ENCODE measurements around the gene TNKS2. TPM values are rescaled to one million over a fixed set of nuclear protein-coding genes. Genes with fewer than 3 reads are reported as not detected.
A peak's percentile ranks its signal among the peaks of the same experiment; 100 is the strongest.

TNKS2 gene
- total and polyA plus RNA-seq, 2 of the 13 experiments (the other 11 are each of a cell fraction or from before 2014, with no cell fraction given) = 15.2 to 19.4 TPM

DNA sequence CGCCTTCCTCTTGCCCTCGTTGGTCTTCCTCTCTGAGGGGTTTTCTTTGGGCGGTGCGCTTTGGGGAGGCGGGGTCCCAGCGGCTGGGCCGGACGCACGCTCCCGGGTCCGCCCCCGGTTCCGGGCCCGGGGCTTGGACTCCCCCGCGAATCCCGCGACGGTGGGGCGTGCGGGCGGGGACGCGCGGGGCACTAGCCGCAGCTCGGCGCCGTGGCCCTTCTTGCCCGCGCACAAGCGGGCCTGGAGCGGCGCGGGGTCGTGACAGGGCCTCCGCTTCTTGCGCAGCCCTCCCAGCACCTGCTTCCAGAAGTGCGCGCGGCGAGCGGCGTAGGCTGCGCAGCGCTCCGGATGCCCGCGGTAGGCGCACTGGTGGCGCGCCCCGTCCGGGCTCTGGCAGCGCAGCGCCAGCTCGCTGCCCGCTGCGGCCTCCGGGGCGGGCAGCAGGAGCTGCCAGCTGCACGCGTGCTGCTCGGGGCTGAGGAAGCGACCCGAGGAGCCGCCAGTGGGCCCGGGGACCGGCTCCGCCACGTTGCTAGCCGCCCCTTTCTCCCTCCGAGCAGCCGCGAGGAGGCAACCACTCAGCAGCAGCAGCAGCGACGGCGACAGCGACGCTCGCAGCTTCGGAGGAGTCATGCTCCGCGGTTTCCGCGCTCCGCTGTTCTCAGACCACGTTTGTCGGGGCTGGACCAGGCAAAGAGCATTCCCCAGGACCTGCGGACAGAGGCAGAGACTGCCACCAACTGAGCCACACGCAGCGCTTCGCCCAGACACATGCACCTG lies 110.3 kb downstream of the TNKS2 start (continued):
- TF ChIP-seq ZNF550 (CRISPR knock-in tag; IDR thresholded peaks at IDR 0.05; ENCODE audit: borderline replicate concordance) = no peak
- 0 out of 2 replicates have a peak, but pooled peaks have one; percentile 11 for TF ChIP-seq SATB2 (CRISPR knock-in tag; IDR thresholded peaks at IDR 0.05)
- TF ChIP-seq ZNF878 (CRISPR knock-in tag; IDR thresholded peaks at IDR 0.05) = no peak
- TF ChIP-seq, protein P1, sequence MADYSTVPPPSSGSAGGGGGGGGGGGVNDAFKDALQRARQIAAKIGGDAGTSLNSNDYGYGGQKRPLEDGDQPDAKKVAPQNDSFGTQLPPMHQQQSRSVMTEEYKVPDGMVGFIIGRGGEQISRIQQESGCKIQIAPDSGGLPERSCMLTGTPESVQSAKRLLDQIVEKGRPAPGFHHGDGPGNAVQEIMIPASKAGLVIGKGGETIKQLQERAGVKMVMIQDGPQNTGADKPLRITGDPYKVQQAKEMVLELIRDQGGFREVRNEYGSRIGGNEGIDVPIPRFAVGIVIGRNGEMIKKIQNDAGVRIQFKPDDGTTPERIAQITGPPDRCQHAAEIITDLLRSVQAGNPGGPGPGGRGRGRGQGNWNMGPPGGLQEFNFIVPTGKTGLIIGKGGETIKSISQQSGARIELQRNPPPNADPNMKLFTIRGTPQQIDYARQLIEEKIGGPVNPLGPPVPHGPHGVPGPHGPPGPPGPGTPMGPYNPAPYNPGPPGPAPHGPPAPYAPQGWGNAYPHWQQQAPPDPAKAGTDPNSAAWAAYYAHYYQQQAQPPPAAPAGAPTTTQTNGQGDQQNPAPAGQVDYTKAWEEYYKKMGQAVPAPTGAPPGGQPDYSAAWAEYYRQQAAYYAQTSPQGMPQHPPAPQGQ (CRISPR knock-in tag; IDR thresholded peaks at IDR 0.05; ENCODE audit: borderline replicate concordance) = no peak
- TF ChIP-seq TRIM24 (CRISPR knock-in tag; IDR thresholded peaks at IDR 0.05) = no peak
- TF ChIP-seq JARID2 (CRISPR knock-in tag; IDR thresholded peaks at IDR 0.05; ENCODE audit: insufficient replicate concordance) = no peak
- no peak for TF ChIP-seq ATF7 (IDR thresholded peaks at IDR 0.05)
- TF ChIP-seq ATF7 (CRISPR knock-in tag; IDR thresholded peaks at IDR 0.05) = no peak
- TF ChIP-seq BCL6 (CRISPR knock-in tag; IDR thresholded peaks at IDR 0.05) = no peak; the same call in 1 of the 2 replicates
- no peak for TF ChIP-seq HES4 (CRISPR knock-in tag; IDR thresholded peaks at IDR 0.05; ENCODE audit: borderline replicate concordance)
- no peak; the same call in 1 of the 2 replicates for TF ChIP-seq ZSCAN29 (CRISPR knock-in tag; conservative IDR thresholded peaks at IDR 0.05)
- TF ChIP-seq ZNF367 (CRISPR knock-in tag; IDR thresholded peaks at IDR 0.05; ENCODE audit: borderline replicate concordance) = no peak
- no peak for TF ChIP-seq SMAD1 (CRISPR knock-in tag; IDR thresholded peaks at IDR 0.05; ENCODE audit: borderline replicate concordance, low read depth)
- TF ChIP-seq PCBP1 (IDR thresholded peaks at IDR 0.05; ENCODE audit: borderline replicate concordance, low read depth, low read length) = no peak
- no peak; the same call in 1 of the 2 replicates for TF ChIP-seq ZFP90 (CRISPR knock-in tag; IDR thresholded peaks at IDR 0.05; ENCODE audit: borderline replicate concordance)
- no peak; the same call in 1 of the 2 replicates for TF ChIP-seq ZNF773 (CRISPR knock-in tag; IDR thresholded peaks at IDR 0.05; ENCODE audit: borderline replicate concordance)
- peak; percentile 32; the same call in 1 of the 2 replicates for TF ChIP-seq HOXA9 (CRISPR knock-in tag; IDR thresholded peaks at IDR 0.05; ENCODE audit: borderline replicate concordance)
- TF ChIP-seq RBM22 (optimal IDR thresholded peaks at IDR 0.05; ENCODE audit: low read length) = no peak
- TF ChIP-seq ZKSCAN5 (CRISPR knock-in tag; IDR thresholded peaks at IDR 0.05) = no peak
- TF ChIP-seq, protein P2, sequence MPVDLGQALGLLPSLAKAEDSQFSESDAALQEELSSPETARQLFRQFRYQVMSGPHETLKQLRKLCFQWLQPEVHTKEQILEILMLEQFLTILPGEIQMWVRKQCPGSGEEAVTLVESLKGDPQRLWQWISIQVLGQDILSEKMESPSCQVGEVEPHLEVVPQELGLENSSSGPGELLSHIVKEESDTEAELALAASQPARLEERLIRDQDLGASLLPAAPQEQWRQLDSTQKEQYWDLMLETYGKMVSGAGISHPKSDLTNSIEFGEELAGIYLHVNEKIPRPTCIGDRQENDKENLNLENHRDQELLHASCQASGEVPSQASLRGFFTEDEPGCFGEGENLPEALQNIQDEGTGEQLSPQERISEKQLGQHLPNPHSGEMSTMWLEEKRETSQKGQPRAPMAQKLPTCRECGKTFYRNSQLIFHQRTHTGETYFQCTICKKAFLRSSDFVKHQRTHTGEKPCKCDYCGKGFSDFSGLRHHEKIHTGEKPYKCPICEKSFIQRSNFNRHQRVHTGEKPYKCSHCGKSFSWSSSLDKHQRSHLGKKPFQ (CRISPR knock-in tag; IDR thresholded peaks at IDR 0.05; ENCODE audit: insufficient replicate concordance) = peak; percentile 78
- no peak for TF ChIP-seq ZNF20 (CRISPR knock-in tag; IDR thresholded peaks at IDR 0.05)
- peak; percentile 71 for TF ChIP-seq FOSL2 (CRISPR knock-in tag; IDR thresholded peaks at IDR 0.05)
- TF ChIP-seq KAT2B (IDR thresholded peaks at IDR 0.05; ENCODE audit: borderline replicate concordance, low read depth, low read length) = no peak
- no peak for TF ChIP-seq ZFYVE20 (CRISPR knock-in tag; IDR thresholded peaks at IDR 0.05; ENCODE audit: borderline replicate concordance, low read depth)
- TF ChIP-seq MIXL1 (CRISPR knock-in tag; IDR thresholded peaks at IDR 0.05) = no peak
- TF ChIP-seq ZSCAN12 (CRISPR knock-in tag; IDR thresholded peaks at IDR 0.05) = no peak; the same call in 1 of the 2 replicates
